ENCODE results near the gene ANGPTL2. TPM values are rescaled to one million over a fixed set of nuclear protein-coding genes. Genes with fewer than 3 reads are reported as not detected.

Gene ANGPTL2
- total RNA-seq, 1 experiment from 2014 or later, result 15.8 TPM

DNA sequence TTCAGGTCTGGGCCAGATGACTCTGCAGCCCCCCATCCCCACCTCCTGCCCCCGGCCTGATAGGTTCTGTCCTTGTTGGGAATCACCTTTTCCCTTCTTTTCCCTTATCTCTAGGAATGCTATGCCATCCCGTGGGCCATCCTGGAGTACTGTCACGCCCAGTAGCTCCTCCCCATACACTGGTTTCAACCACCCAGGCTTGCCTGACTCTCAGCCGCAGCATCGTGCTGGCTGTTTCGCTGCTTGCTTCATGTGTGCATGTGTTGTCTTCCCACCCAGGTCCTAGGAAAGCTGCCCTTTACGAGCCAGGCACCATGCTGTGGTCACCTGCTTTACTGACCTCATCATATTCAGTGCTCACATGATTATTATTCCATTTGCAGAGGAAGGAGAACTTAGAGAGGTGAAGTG lies 71.8 kb downstream of the ANGPTL2 start:
- no peak for DNase-seq (ENCODE audit: low read depth)

- DNase-seq (ENCODE audit: low read depth), result no peak
Observed at GRCh38 chr9:127050152-127050551, 72.3 kb downstream of the ANGPTL2 start.

GRCh38 chr9:127049581-127049980 lies 72.9 kb downstream of the ANGPTL2 start:
- peak; percentile 34 for DNase-seq (ENCODE audit: low read depth)

DNA sequence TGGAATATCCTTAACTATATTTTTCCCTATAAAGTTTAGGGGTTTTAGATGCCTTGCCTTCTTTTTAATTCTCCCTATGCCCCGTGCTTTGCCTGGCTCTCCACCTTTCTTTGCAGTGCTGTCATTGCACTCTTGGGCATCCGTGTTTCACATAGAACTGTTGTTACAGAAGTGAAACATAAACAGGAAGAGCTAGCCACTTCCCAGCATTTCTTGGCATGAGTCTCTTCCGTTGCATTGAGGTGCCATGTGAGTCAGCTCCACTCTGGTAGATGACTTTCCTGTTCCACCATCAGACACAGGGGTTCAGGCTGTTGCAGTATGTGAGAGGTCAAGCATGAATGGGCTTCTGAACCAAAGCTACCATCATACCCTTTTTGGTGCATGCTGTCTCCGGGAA lies 73.4 kb downstream of the ANGPTL2 start:
- peak; percentile 97 for DNase-seq (ENCODE audit: low read depth)

DNA sequence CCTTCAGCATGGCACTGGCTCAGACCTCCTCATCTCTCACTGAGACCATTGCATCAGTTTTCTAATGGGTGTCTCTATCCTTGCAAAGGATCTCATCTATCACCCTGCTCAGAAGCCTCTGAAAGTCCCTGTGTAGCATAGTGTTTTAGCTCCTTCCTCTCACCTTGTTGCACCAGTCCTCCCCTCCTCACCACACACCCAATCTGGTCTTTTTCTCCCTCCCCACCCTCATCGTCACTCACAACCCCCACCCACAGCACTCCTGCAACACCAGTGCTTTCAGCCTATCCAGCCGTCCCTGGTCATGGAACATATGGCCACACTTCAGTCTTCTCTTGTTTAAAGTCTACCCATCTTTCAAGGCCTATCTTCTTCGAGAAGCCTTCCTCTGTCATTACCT lies 74.5 kb downstream of the ANGPTL2 start:
- no peak for DNase-seq (ENCODE audit: low read depth)

GRCh38 chr9:127045148-127045547 lies 77.3 kb downstream of the ANGPTL2 start:
- DNase-seq (ENCODE audit: low read depth), result no peak

- DNase-seq (ENCODE audit: low read depth), result no peak
Observed at GRCh38 chr9:127039492-127039891, 82.9 kb downstream of the ANGPTL2 start.

DNA sequence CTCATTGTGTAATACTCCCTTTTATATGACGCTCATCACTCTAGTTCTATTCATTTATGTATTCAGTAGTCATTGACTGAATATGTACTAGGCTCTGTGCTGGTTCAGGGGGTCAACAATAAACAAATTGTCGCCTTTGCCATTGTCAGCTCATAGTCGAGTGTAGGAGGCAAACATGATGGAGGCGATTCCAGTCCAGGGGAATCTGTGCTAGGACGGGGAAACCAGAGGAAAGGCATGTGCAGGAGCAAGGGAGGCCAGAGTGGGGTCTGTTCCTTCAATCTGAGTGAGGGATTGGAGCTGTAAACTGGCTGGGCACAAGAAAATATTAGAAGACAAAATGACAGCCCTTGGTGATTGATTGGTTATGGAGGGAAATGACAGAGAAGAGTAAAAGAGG lies 83.9 kb downstream of the ANGPTL2 start:
- no peak for DNase-seq (ENCODE audit: low read depth)

Other genes starting within 250 kb of the ANGPTL2 start
- gene RALGPS1, start 207.9 kb downstream of the ANGPTL2 start, total RNA-seq (2014; rRNA removed; shearing (Covaris generic)), result 3.6 and 9.8 TPM in 2 replicates
- gene GARNL3, start 142.1 kb upstream of the ANGPTL2 start, total RNA-seq (2014; rRNA removed; shearing (Covaris generic)), result 3.6 and 5.9 TPM in 2 replicates